Non-pigmented ciliary epithelial cell (primary cell): ENCODE measurements around the gene NIN.

ENCODE experiments used
- DNase-seq: peaks from one replicate; pipeline ENCODE4 v3.0.0-alpha.2; 2010; ENCODE audit warnings: low read depth

Gene NIN

GRCh38 chr14:50762001-50762930 is 68.7 kb downstream of the NIN start:
- peak; percentile 86 for DNase-seq

DNA sequence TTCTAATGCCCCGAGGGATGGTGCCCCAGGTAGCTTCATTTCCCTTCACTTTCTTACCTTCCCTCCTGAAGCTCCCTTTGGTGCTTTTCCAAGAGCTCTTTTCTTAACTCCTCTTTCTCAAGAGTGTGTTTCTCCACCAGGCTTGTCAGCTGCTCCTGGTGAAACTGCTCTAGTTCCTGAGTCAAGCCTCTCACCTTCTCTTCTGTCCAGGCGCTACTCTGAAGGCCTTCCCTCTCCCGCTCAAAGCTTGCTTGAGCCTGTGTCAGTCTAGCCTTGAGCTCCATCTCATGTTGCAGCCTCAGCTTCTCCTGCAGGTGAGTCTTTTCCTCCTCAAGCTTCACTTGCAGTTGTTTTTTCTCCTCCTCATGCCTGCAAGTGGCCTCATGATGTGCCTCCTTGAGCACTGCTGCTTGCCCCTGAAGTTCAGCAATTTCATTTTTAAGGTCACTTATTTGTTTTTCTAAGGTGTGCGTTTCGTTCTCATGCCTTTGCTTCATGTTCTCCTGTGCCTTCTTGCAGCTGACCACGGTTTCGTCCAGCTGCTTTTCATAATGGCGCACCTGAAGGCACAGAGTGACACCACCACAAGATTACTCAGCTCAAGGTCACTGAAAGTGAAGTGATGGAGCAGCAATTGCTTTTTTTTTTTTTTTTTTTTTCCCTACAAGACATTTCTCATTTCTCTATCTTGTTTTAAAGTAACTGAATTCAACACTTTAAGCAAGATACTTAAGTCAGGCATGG is 71.0 kb downstream of the NIN start:
- DNase-seq, result no peak

- DNase-seq, result no peak
These were observed 72.0 kb downstream of the NIN start for GRCh38 chr14:50758945-50759344.

DNA sequence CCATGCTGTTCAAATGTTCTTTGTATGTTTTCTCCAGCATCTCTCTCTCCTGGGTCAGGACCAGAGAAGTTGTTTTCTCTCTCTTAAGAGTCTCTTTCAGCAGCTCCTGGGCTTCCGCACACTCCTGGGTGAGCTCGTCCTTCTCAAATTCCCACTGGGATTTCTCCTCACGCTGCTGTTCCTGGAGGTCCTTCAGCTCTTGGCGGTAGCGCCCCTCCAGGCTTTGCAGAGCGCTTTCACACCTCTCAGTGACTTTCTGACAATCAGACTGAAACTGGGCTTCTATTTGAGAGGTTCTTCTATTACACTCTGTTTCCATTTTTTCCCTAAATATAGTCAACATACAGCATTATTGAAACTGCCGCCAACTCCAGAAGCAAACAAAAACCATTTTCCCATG is 72.7 kb downstream of the NIN start:
- no peak for DNase-seq

GRCh38 chr14:50757702-50758101 is 73.3 kb downstream of the NIN start:
- no peak for DNase-seq

DNA sequence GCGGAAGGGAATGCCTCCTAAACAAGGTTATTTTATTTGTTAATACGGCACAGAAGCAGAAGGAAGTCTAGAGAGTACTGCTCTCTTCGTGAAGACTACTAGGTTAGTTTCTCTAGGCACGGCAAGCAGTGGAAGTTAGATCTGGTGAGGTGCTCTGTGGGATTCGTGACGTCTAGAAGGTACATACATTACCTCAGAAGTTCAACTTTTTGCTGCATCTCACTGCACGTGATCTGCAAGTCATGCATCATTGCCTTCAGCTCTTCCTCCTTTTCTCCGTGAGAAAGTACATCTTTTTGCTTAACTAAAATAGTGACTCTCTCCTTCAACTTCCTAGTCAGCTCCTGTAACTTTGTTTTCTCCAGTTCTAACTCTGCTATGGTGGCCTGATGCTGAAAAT is 74.7 kb downstream of the NIN start:
- no peak for DNase-seq

GRCh38 chr14:50750323-50750722 is 80.6 kb downstream of the NIN start:
- no peak for DNase-seq

- DNase-seq, result no peak
These were observed 85.4 kb downstream of the NIN start for GRCh38 chr14:50745401-50746058.

- DNase-seq, result no peak
These were observed 86.7 kb downstream of the NIN start for GRCh38 chr14:50744231-50744630.

DNA sequence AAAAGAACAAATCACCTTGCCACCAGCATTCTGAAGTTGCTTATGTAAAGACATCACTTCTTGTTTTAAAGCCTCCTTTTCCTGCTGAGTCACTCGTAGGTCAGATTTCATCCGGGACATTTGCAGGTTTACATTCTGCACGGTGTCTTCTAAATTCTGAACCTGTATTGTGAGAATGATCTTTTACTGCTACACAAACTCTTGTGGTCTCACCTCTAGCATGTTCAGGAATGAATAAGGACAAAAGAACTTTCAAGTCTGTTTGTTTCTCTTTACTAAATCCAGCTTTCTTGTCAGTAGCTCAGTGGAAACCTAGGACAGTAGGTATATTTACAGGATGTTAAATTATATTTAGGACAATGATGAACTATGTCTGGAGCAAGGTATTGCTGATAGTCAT is 89.4 kb downstream of the NIN start:
- DNase-seq, result no peak

DNA sequence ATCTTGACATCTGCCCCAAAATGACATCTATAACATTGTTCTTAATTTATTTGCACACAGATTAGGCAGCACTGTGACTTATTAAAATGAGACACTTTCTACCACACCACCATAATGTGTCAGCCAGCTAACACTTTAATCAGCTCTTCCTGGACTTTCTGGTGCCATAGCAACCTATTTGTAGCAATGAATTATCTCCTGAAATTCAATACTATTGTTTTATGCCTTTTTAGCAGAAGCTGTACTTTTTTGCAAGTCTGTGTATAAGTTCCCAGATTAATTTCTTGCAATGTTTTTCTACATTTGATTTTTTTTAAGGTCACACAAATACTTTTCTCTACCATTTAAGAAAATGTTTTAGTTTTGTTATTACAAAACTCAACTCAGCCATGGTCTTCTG is 90.1 kb downstream of the NIN start:
- DNase-seq, result no peak

GRCh38 chr14:50739186-50739585 is 91.8 kb downstream of the NIN start:
- DNase-seq, result no peak

GRCh38 chr14:50736932-50737419 is 94.0 kb downstream of the NIN start:
- DNase-seq, result no peak

DNA sequence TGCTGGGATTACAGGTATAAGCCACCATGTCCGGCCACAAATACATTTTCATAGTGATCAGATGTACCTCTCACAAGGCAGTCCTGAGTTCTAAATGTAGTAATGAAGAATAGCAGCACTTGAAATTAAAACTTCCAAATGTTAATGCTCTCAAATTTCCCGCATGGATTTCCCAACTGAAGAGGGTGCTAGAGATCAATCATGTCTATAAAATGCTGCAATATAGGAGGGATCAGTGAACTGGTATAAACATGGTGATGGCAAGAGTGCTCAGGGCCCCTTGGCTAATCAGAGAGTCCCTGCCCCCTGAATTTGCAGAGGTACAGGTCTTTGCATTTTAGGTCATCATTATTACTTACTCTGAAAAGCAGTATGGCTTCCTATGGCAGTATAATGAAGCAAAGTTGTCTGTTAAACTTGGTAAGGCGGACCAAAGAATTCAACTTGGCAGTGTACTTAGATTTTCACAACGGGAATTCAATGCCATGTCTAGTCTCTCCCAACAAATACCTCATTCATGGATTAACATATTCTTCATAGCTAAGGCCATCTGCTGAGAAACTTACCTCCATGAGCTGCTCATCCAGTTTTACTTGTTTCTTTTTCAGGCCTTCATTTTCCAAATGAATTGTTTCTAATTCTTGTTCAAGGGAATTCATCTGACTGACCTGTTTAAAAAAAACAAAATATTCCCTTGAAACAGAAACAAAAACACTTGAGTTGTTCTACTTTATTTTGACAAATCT is 95.8 kb downstream of the NIN start:
- no peak for DNase-seq

GRCh38 chr14:50733494-50733893 is 97.5 kb downstream of the NIN start:
- no peak for DNase-seq

DNA sequence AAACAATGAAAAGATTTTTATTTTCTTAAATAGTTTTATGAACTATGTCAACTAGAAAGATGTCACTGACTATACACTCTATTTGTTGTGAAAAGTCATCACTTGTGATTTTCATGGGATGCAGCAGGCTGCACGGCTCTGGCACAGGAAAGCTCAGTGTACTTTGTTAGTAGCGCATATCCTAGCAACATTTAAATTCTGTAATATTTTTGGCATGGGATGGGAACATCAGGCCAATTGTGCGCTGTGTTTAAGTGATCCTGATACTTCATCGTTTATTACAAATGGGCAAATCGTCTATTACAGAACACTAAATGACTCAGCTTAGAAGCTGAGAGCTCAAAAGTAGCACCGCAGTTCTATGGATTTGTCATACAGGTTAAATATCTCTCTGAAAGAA is 102.1 kb downstream of the NIN start:
- DNase-seq, result no peak

DNA sequence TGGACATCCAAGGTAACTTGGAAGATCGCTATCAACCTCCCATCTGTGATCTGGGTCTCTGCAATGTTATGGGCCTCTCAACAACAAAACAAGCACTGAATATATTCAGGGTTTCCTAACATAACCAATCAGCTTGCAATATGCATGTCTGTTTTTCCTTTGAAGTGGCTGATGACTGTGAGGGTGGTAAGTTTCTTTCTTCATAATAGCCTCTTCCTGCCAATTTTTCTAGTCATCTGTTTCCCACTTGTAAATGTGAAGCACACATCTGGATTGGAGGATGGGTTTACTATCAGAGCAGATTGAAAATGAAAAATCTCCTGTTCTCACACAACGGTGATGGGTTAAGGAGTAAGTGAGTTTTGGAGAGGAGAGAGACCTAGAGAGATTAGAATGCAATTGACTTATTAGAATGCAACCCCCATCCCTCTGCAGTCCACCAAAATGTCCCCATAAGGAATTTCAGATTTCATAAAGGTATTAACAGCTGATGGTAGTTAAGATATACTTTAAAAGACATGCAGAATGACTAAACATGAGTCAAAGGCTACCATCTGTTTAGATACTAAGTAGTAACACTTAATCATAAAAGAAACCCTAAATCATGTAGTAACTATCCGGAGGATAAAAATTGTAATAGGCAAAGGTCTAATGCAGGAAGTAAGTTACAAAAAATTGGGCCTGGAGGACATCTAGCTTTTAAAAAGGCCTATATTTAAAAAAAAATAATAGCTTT is 104.4 kb downstream of the NIN start:
- peak; percentile 60 for DNase-seq

- DNase-seq, result no peak
These were observed 105.2 kb downstream of the NIN start for GRCh38 chr14:50725761-50726160.

DNA sequence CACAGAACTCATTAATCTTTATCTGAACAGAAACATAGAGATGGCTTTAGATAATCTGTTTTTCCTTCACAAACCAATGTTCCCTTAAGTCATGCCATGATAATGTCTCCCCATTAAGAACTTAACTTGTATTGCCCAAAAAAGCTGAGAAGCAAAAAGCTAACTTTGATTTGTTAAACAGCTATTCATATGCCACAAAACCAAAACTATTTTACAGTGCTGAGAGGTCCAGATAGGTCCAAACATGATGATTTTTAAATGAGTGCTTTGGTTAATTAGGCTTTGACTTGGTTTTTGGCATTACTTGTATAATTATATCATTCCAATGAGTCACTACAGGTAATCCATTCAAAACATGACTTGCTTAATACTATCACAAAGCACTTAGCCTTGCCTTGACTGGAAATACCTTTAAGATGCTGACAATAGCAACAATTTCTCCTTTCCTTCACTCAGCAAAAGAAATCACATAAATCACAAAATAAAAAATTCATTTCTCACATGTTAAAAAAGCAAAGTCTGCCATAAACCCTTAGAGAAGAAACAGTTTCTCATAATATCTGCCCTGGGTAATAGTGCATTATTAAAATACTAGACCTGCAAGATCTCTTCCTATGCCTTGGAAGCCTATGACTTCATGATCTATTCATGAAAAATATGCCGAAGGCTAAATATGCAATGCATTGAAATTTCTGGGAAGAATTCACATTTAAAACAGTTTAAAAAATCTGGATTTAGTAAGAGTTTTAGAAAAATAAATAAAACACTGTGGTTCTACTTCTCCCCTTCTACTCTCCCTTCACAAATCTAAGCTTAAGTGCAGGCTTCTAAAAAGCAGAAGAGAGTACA is 110.8 kb downstream of the NIN start:
- DNase-seq, result no peak

DNA sequence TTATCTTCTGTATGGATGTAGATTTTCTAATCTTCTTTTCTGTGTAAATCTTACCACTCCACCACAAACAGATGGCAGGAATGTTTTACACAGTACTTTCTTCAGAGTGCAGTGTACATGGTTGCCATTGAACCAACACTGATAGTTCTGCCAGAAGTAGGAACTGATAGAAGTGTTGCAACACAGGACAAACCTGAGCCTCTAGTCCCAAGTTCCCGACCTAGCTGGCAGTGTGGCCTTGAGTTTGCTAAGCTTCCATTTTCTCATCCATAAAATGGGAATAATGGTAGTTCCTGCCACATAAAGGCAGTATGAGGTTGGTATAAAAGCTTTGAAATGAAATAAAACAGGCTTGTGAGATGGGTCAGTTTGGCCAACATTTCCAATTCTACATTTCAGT is 112.0 kb downstream of the NIN start:
- no peak for DNase-seq
